BE2C (cell line): ENCODE measurements around the gene PLCG1.

Source experiments
- DNase-seq: peaks from one replicate; pipeline ENCODE4 v3.0.0-alpha.2; 2020
- H3K27me3 ChIP-seq: fragments of 250-450 bp; sonication (Bioruptor Pico); 2 replicates; pipeline ENCODE4 v1.5.1; 2020; ENCODE audit warnings: mild to moderate bottlenecking
- H3K36me3 ChIP-seq: fragments of 250-450 bp; sonication (Bioruptor Pico); 2 replicates; pipeline ENCODE4 v1.5.1; 2020; ENCODE audit warnings: mild to moderate bottlenecking
- H3K4me1 ChIP-seq: fragments of 250-450 bp; sonication (Bioruptor Pico); 2 replicates; pipeline ENCODE4 v1.5.1; 2020
- H3K4me3 ChIP-seq: 2 replicates; pipeline ENCODE4 v1.5.1; 2011; ENCODE audit warnings: low read depth, low read length
- H3K9me3 ChIP-seq: fragments of 250-450 bp; sonication (Bioruptor Pico); 2 replicates; pipeline ENCODE4 v1.5.1; 2020
- TF ChIP-seq, protein P1 (sequence below): IDR thresholded peaks from 2 replicates; pipeline ENCODE4 v1.5.1; 2012; ENCODE audit warnings: mild to moderate bottlenecking, low read depth, low read length

The PLCG1 gene

DNA sequence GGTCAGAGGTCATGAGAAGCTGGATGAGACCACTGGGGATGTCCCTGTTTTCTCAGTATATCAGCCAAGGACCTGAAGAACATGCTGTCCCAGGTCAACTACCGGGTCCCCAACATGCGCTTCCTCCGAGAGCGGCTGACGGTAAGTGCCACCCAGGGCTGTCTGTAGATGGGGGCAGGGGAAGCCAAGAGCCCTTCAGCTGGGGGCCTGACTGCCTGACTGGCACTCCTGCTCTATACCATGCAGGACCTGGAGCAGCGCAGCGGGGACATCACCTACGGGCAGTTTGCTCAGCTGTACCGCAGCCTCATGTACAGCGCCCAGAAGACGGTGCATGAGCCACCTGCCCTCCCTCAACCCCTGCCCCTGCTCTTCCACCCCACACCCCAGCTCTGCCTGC is 25.1 kb downstream of the PLCG1 start:
- H3K36me3 ChIP-seq = peaks cover 69% of the 10 kb centered on the region
- no peaks in the 10 kb centered on the region for H3K9me3 ChIP-seq
- H3K27me3 ChIP-seq = no peaks in the 10 kb centered on the region
- no peak overlapping the region for H3K4me3 ChIP-seq
- TF ChIP-seq, protein P1, sequence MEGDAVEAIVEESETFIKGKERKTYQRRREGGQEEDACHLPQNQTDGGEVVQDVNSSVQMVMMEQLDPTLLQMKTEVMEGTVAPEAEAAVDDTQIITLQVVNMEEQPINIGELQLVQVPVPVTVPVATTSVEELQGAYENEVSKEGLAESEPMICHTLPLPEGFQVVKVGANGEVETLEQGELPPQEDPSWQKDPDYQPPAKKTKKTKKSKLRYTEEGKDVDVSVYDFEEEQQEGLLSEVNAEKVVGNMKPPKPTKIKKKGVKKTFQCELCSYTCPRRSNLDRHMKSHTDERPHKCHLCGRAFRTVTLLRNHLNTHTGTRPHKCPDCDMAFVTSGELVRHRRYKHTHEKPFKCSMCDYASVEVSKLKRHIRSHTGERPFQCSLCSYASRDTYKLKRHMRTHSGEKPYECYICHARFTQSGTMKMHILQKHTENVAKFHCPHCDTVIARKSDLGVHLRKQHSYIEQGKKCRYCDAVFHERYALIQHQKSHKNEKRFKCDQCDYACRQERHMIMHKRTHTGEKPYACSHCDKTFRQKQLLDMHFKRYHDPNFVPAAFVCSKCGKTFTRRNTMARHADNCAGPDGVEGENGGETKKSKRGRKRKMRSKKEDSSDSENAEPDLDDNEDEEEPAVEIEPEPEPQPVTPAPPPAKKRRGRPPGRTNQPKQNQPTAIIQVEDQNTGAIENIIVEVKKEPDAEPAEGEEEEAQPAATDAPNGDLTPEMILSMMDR = no peak
- DNase-seq = no peak
- H3K4me1 ChIP-seq = no peaks in the 10 kb centered on the region

DNA sequence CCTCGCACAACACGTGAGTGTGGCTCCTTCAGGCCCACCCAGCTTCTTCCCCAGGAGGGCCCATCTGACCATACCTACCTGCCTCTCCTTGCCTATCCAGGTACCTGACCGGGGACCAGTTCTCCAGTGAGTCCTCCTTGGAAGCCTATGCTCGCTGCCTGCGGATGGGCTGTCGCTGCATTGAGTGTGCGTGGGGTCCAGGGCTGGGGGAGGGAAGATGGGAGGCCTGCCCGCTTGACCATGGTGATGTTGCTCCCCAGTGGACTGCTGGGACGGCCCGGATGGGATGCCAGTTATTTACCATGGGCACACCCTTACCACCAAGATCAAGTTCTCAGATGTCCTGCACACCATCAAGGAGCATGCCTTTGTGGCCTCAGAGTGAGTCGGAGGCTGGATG is 26.5 kb downstream of the PLCG1 start:
- Histone ChIP-seq H3K4me1 (no peaks in the 10 kb centered on the region), H3K9me3 (no peaks in the 10 kb centered on the region), H3K27me3 (no peaks in the 10 kb centered on the region), H3K4me3 (no peak overlapping the region), H3K36me3 (peaks cover 78% of the 10 kb centered on the region)
- DNase-seq = no peak
- TF ChIP-seq, protein P1 = no peak

DNA sequence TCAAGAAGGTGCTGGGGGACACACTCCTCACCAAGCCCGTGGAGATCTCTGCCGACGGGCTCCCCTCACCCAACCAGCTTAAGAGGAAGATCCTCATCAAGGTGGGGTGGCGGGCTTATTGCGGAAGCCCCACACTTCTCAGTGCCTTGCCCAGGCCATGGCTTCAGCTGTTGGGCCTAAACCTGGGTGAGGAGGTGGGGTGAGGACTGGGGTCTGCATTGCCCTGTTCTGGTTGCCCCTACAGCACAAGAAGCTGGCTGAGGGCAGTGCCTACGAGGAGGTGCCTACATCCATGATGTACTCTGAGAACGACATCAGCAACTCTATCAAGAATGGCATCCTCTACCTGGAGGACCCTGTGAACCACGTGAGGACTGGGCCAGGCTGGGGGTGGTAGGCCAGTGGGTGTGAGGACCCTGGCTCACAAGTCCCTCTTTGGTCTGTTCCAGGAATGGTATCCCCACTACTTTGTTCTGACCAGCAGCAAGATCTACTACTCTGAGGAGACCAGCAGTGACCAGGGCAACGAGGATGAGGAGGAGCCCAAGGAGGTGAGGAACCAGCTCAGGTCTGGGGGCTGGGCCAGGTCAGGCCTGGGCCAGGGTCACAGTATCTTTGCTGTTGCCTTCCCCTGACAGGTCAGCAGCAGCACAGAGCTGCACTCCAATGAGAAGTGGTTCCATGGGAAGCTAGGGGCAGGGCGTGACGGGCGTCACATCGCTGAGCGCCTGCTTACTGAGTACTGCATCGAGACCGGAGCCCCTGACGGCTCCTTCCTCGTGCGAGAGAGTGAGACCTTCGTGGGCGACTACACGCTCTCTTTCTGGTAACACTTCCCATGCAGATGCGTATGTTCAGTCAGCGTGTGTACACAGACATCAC is 27.9 kb downstream of the PLCG1 start:
- Histone ChIP-seq H3K4me1 (no peaks in the 10 kb centered on the region), H3K27me3 (no peaks in the 10 kb centered on the region), H3K4me3 (no peak overlapping the region), H3K36me3 (peaks cover 78% of the 10 kb centered on the region), H3K9me3 (no peaks in the 10 kb centered on the region)
- TF ChIP-seq, protein P1 = no peak
- no peak for DNase-seq

DNA sequence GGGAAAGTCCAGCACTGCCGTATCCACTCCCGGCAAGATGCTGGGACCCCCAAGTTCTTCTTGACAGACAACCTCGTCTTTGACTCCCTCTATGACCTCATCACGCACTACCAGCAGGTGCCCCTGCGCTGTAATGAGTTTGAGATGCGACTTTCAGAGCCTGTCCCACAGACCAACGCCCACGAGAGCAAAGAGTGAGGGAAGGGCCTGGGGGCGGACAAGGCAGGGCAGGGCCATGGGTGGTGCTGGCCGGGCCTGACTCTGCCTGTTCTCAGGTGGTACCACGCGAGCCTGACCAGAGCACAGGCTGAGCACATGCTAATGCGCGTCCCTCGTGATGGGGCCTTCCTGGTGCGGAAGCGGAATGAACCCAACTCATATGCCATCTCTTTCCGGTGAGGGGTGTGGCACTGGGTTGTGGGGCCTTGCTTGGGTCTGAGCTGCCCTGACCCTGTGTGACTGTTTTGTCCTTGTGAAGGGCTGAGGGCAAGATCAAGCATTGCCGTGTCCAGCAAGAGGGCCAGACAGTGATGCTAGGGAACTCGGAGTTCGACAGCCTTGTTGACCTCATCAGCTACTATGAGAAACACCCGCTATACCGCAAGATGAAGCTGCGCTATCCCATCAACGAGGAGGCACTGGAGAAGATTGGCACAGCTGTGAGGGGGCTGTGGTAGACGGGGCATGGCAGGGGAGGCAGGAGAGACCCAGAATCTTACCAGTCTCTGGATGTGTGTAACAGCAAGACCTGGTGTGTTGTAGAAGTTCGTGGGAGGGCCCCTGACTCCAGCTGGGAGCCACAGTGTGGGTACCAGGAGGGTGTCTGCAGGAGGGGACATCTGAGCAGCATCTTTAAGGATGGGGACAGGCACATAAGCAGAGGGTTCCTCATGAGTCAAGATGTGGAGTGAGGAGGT is 29.1 kb downstream of the PLCG1 start:
- H3K36me3 ChIP-seq = peaks cover 69% of the 10 kb centered on the region
- no peaks in the 10 kb centered on the region for H3K4me1 ChIP-seq
- no peaks in the 10 kb centered on the region for H3K9me3 ChIP-seq
- TF ChIP-seq, protein P1 = no peak
- H3K27me3 ChIP-seq = no peaks in the 10 kb centered on the region
- H3K4me3 ChIP-seq = no peak overlapping the region
- DNase-seq = no peak

DNA sequence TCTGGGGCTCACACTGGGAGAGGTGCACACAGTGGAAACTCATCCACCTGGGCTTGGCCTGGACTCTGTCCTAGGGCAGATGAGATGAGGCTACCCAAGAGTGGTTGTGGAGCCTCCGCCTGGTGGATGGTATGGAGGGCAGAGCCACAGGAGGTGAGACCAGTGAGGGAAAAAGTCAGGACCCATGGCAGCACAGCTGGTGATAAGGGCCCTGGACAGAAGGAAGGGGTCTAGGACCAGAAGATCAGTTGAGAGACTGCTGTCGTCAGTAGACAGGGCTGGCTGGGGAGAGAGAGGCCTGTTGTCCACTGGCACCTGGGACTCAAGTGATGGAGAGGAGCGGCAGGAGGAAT is 29.8 kb downstream of the PLCG1 start:
- no peaks in the 10 kb centered on the region for H3K4me1 ChIP-seq
- H3K36me3 ChIP-seq = peaks cover 73% of the 10 kb centered on the region
- H3K9me3 ChIP-seq = no peaks in the 10 kb centered on the region
- H3K4me3 ChIP-seq = no peak overlapping the region
- no peak for DNase-seq
- no peaks in the 10 kb centered on the region for H3K27me3 ChIP-seq
- TF ChIP-seq, protein P1 = no peak
